GM12878 (cell line): Measurements from ENCODE around the gene EIF1. TPM values are rescaled to one million over a fixed set of nuclear protein-coding genes. Genes with fewer than 3 reads are reported as not detected.
A peak's percentile ranks its signal among the peaks of the same experiment; 100 is the strongest.

Experiments used
- ATAC-seq: fragments of 200-7000 bp; cut with Tn5 transposase; 3 replicates; pipeline ENCODE4 v1.9.1; 2020; ENCODE audit warnings: mild to moderate bottlenecking, moderate library complexity
- BruUV-seq: library from RNA; stranded (reverse); fragments of 400-500 nt; replicated peaks from 2 replicates; lab custom pipeline; 2021; lab: Mats Ljungman, UMichigan
- CTCF ChIA-PET: fragments of 300-600 bp; sonication (Branson Sonifier 250); formaldehyde crosslinking; extraction: SDS; loops from one replicate; lab custom pipeline; 2021; ENCODE audit warnings: inconsistent platforms; lab: Yijun Ruan, JAX
- POLR2A ChIA-PET: fragments of 350-600 bp; formaldehyde crosslinking; extraction: SDS; loops from one replicate; lab custom pipeline; 2021; ENCODE audit warnings: inconsistent platforms; lab: Charles Lee
- RAD21 ChIA-PET: fragments of 300-600 bp; sonication (Branson Sonifier 250); formaldehyde crosslinking; loops from one replicate; lab custom pipeline; 2023; ENCODE audit warnings: antibody characterized with exemption; ENCODE audit not compliant: unreplicated experiment; lab: Charles Lee
- SMC1A ChIA-PET: fragments of 300-600 bp; sonication (Branson Sonifier 250); formaldehyde crosslinking; loops from one replicate; lab custom pipeline; 2023; ENCODE audit not compliant: unreplicated experiment, uncharacterized antibody; lab: Charles Lee
- DNase-seq: peaks from one replicate; pipeline ENCODE4 v3.0.0-alpha.2; 2011; ENCODE audit warnings: low read depth, low spot score
- FAIRE-seq: peaks from 3 replicates; lab custom pipeline; 2011; peaks lifted over from hg19 to GRCh38; lab: Jason Lieb, UNC
- H2AFZ ChIP-seq: 2 replicates; pipeline ENCODE4 v1.6.0; 2011; ENCODE audit warnings: low read depth, low read length, control low read depth; ENCODE audit not compliant: control insufficient read depth
- H3K27ac ChIP-seq: 2 replicates; pipeline ENCODE4 v1.5.1; 2011; ENCODE audit warnings: control low read depth; ENCODE audit not compliant: control insufficient read depth, insufficient read depth
- H3K27me3 ChIP-seq, 2 experiments: replicated peaks in 1 of 2; 2 replicates each; pipeline versions ENCODE4 v1.6.0 to v1.6.1; 2011; ENCODE audit warnings: low read length in 1 of 2; ENCODE audit not compliant: control insufficient read depth in 2 of 2, insufficient read depth in 2 of 2
- H3K36me3 ChIP-seq, 2 experiments: 2 replicates each; pipeline ENCODE4 v1.5.1; 2011; ENCODE audit warnings: low read length in 1 of 2; ENCODE audit not compliant: control insufficient read depth in 2 of 2, insufficient read depth in 2 of 2
- H3K4me1 ChIP-seq: 2 replicates; pipeline ENCODE4 v1.6.1; 2011; ENCODE audit warnings: mild to moderate bottlenecking, low read length, moderate library complexity, mixed read lengths; ENCODE audit not compliant: control insufficient read depth, insufficient read depth
- H3K4me2 ChIP-seq: 2 replicates; pipeline ENCODE4 v1.6.0; 2011; ENCODE audit warnings: control low read depth; ENCODE audit not compliant: control insufficient read depth, insufficient read depth
- H3K4me3 ChIP-seq: fragments of 200-600 bp; sonication (generic); 2 replicates; pipeline ENCODE4 v1.5.1; 2016
- H3K79me2 ChIP-seq: 2 replicates; pipeline ENCODE4 v1.6.0; 2011; ENCODE audit warnings: low read length; ENCODE audit not compliant: control insufficient read depth, insufficient read depth
- H3K9ac ChIP-seq: 2 replicates; pipeline ENCODE4 v1.8.0; 2011; ENCODE audit warnings: low read length, control low read depth, mixed read lengths; ENCODE audit not compliant: control insufficient read depth, insufficient read depth
- H3K9me3 ChIP-seq: replicated peaks from 3 replicates; pipeline ENCODE4 v1.5.1; 2011; ENCODE audit warnings: mild to moderate bottlenecking, low read length; ENCODE audit not compliant: control insufficient read depth, insufficient read depth
- H4K20me1 ChIP-seq: 2 replicates; pipeline ENCODE4 v1.6.0; 2011; ENCODE audit not compliant: control insufficient read depth, insufficient read depth
- BMI1 ChIP-seq: fragments of 450-650 bp; IDR thresholded peaks from 2 replicates; pipeline ENCODE4 v1.6.1; 2016; ENCODE audit warnings: mild to moderate bottlenecking, moderate library complexity, borderline replicate concordance
- POLR2AphosphoS5 ChIP-seq: IDR thresholded peaks from 2 replicates; pipeline ENCODE4 v1.6.1; 2011; ENCODE audit warnings: mild to moderate bottlenecking, low read length, inconsistent platforms
- RAD21 ChIP-seq: IDR thresholded peaks from 2 replicates; pipeline ENCODE4 v1.6.1; 2011; ENCODE audit warnings: mild to moderate bottlenecking, low read depth, low read length, moderate library complexity; ENCODE audit not compliant: insufficient read depth
- RAD51 ChIP-seq: fragments of 450-650 bp; IDR thresholded peaks from 2 replicates; pipeline ENCODE4 v1.6.1; 2016; ENCODE audit warnings: moderate library complexity, mild to moderate bottlenecking, inconsistent platforms
- SMAD1 ChIP-seq: fragments of 450-650 bp; IDR thresholded peaks from 2 replicates; pipeline ENCODE4 v1.6.1; 2018; ENCODE audit warnings: mild to moderate bottlenecking, low read depth; ENCODE audit not compliant: partially characterized antibody
- STAT3 ChIP-seq: IDR thresholded peaks from 2 replicates; pipeline ENCODE4 v1.6.1; 2011; ENCODE audit warnings: low read depth, low read length, improper control_type of control experiment
- USF2 ChIP-seq: IDR thresholded peaks from 2 replicates; pipeline ENCODE4 v1.6.1; 2011; ENCODE audit warnings: low read depth, low read length, improper control_type of control experiment, borderline replicate concordance
- WGBS: methylation state at CpG from one replicate; pipeline ENCODE4 v1.1.6; 2016; ENCODE audit warnings: low lambda C conversion rate; ENCODE audit not compliant: insufficient replicate concordance, insufficient coverage; ENCODE audit errors: missing lambda C conversion rate; 5-methylcytosine and 5-hydroxymethylcytosine counted together
- in situ Hi-C: fragments of 300-500 bp; cut with MboI; formaldehyde crosslinking; loops from 9 replicates; pipeline ENCODE4 v1.14.3; 2018; ENCODE audit warnings: mixed read lengths
- intact Hi-C: fragments of 100-400 bp; cut with micrococcal nuclease; formaldehyde crosslinking; loops from one replicate; pipeline ENCODE4 v1.14.2; 2022; ENCODE audit not compliant: unreplicated experiment
- polyA plus RNA-seq, 11 experiments: library from polyadenylated mRNA; depleted of rRNA in 4 of 11; unstranded in 6 of 11; stranded (reverse) in 5 of 11; fragments of >200 nt; fragmentation: Nextera tagmentation in 4 of 11; fragmentation: Illumina TruSeq in 1 of 11; extraction: Ambion mirVana in 4 of 11; extraction: Trizol in 1 of 11; gene quantifications; 1 replicate in 1 of 11; 2 replicates in 10 of 11; pipeline versions ENCODE4 v1.2.1 to v1.2.3, GENCODE V29; 2011 to 2016; ENCODE audit warnings: inconsistent platforms in 2 of 11, missing spikeins in 2 of 11, low read depth in 1 of 11
- total RNA-seq, 4 experiments: library from RNA; depleted of rRNA in 3 of 4; stranded (reverse); fragments of >200 nt in 3 of 4; fragmentation: Illumina TruSeq in 1 of 4; extraction: Trizol in 1 of 4; gene quantifications; 2 replicates each; pipeline versions ENCODE4 v1.2.1 to v1.2.3, GENCODE V29; 2013 to 2021

The EIF1 gene
- total and polyA plus RNA-seq, 10 of the 15 experiments (the other 5 are each of a cell fraction or from before 2014, with no cell fraction given), result 39.4 to 815 (median 480) TPM

GRCh38 chr17:41710472-41711090, 21.9 kb downstream of the EIF1 start:
- ChIA-PET RAD21 (no interaction called here), CTCF (interaction anchor here (1.4 kb wide), 1 partner anchor 15 kb away, joined by 9 read pairs; no protein-coding TSS in a partner anchor), POLR2A (interaction anchor here (0.7 kb wide), 2 partner anchors 15 to 44 kb away, joined by 4 to 5 read pairs; no protein-coding TSS in a partner anchor), SMC1A (no interaction called here)
- Histone ChIP-seq H3K9me3 (no peaks in the 10 kb centered on the region), H3K4me3 (no peak overlapping the region), H2AFZ (no peak overlapping the region), H3K27me3 (no peaks in the 10 kb centered on the region; a peak in 3 of 4 replicates), H3K36me3 (no peaks in the 10 kb centered on the region), H3K4me2 (no peak overlapping the region), H3K4me1 (no peaks in the 10 kb centered on the region), H3K27ac (no peak overlapping the region), H3K9ac (no peak overlapping the region), H3K79me2 (no peaks in the 10 kb centered on the region), H4K20me1 (no peaks in the 10 kb centered on the region)
- in situ Hi-C loops, result loop anchor here (5.0 kb wide), 1 partner anchor 52 kb away; no protein-coding TSS in a partner anchor
- ATAC-seq (no peak), FAIRE-seq (no peak), DNase-seq (no peak)
- intact Hi-C loops, result no loop called here
- no TSS peak for BruUV-seq
- 27% methylated on average over 8 of the region's 8 CpGs for WGBS
- TF ChIP-seq USF2 (no peak), RAD51 (no peak), POLR2AphosphoS5 (no peak), SMAD1 (no peak), STAT3 (no peak), BMI1 (0 out of 2 replicates have a peak, but pooled peaks have one; percentile 21), RAD21 (no peak)
